ENCODE measurements around the gene FAM200B. TPM values are rescaled to one million over a fixed set of nuclear protein-coding genes. Genes with fewer than 3 reads are reported as not detected.

Gene FAM200B
- total RNA-seq, 2 donors from 2014 or later: 38.9 to 52.5 TPM

GRCh38 chr4:15711762-15712161 is 30.1 kb downstream of the FAM200B start:
- no peak for DNase-seq (ENCODE audit: low spot score)
- Histone ChIP-seq H3K27ac (no peak overlapping the region), H3K4me3 (no peak overlapping the region), H3K9me3 (no peaks in the 10 kb centered on the region), H3K4me1 (replicated peaks) (no peaks in the 10 kb centered on the region), H3K36me3 (no peaks in the 10 kb centered on the region), H3K27me3 (replicated peaks; ENCODE audit: insufficient read depth) (no peaks in the 10 kb centered on the region)
- no peak for TF ChIP-seq POLR2A (IDR thresholded peaks at IDR 0.05)
- no peak for TF ChIP-seq POLR2AphosphoS5 (IDR thresholded peaks at IDR 0.05)
- TF ChIP-seq, protein P1, sequence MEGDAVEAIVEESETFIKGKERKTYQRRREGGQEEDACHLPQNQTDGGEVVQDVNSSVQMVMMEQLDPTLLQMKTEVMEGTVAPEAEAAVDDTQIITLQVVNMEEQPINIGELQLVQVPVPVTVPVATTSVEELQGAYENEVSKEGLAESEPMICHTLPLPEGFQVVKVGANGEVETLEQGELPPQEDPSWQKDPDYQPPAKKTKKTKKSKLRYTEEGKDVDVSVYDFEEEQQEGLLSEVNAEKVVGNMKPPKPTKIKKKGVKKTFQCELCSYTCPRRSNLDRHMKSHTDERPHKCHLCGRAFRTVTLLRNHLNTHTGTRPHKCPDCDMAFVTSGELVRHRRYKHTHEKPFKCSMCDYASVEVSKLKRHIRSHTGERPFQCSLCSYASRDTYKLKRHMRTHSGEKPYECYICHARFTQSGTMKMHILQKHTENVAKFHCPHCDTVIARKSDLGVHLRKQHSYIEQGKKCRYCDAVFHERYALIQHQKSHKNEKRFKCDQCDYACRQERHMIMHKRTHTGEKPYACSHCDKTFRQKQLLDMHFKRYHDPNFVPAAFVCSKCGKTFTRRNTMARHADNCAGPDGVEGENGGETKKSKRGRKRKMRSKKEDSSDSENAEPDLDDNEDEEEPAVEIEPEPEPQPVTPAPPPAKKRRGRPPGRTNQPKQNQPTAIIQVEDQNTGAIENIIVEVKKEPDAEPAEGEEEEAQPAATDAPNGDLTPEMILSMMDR (IDR thresholded peaks at IDR 0.05): no peak
- intact Hi-C loops (cut with DNase I): no loop called here
- 94% methylated on average over 2 of the region's 2 CpGs for WGBS

GRCh38 chr4:15712214-15712613 is 30.6 kb downstream of the FAM200B start:
- H3K4me3 ChIP-seq: no peak overlapping the region
- no peaks in the 10 kb centered on the region for H3K36me3 ChIP-seq
- H3K9me3 ChIP-seq: no peaks in the 10 kb centered on the region
- no peak overlapping the region for H3K27ac ChIP-seq
- no peak for TF ChIP-seq POLR2AphosphoS5 (IDR thresholded peaks at IDR 0.05)
- TF ChIP-seq, protein P1 (IDR thresholded peaks at IDR 0.05): no peak
- TF ChIP-seq POLR2A (IDR thresholded peaks at IDR 0.05): no peak
- intact Hi-C loops (cut with DNase I): no loop called here
- H3K27me3 ChIP-seq (replicated peaks; ENCODE audit: insufficient read depth): no peaks in the 10 kb centered on the region
- no peak for DNase-seq (ENCODE audit: low spot score)
- 96% methylated on average over 1 of the region's 1 CpG for WGBS
- H3K4me1 ChIP-seq (replicated peaks): no peaks in the 10 kb centered on the region

GRCh38 chr4:15714141-15714540 is 32.5 kb downstream of the FAM200B start:
- no peak overlapping the region for H3K4me3 ChIP-seq
- WGBS: 83% methylated on average over 1 of the region's 1 CpG
- no peaks in the 10 kb centered on the region for H3K36me3 ChIP-seq
- H3K27ac ChIP-seq: no peak overlapping the region
- TF ChIP-seq POLR2AphosphoS5 (IDR thresholded peaks at IDR 0.05) (no peak), POLR2A (IDR thresholded peaks at IDR 0.05) (no peak)
- TF ChIP-seq, protein P1 (IDR thresholded peaks at IDR 0.05): no peak
- H3K27me3 ChIP-seq (replicated peaks; ENCODE audit: insufficient read depth): no peaks in the 10 kb centered on the region
- intact Hi-C loops (cut with DNase I): no loop called here
- H3K9me3 ChIP-seq: no peaks in the 10 kb centered on the region
- DNase-seq (ENCODE audit: low spot score): no peak
- no peaks in the 10 kb centered on the region for H3K4me1 ChIP-seq (replicated peaks)

DNA sequence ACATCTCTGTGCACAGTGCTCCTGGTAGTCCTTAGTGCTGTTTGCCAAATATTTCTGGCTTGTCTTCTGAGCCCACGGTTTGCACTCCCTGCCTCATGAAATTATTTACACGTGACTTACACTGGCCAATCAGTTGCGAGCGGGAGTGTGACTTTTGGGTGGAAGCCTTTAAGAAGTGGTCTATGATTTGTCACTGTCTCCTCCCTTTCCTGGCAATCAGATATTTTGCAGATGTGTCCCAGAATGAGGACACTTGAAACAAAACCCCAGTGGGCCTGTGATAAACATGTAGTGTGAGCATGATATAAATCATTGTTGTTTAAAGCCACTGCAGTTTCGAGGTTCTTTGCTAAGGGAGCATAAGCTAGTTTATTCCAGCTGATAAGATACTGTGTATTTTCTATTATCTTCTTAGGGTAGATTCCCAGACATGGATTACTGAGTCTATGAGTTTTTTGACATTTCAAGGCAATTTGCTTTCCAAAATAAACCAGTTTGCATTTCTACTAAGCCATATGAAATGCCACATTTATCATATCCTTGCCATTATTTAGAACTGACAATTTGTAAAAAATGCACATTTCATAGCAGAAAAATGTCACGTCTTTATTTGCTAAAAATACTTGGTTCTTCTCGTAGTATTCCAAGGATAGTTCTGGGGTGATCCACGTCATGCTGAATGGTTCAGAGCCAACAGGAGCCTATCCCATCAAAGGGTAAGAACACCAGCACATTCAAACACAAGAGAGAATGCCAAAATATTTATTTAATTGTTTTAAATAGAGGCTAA is 33.2 kb downstream of the FAM200B start:
- Histone ChIP-seq H3K4me1 (replicated peaks) (no peaks in the 10 kb centered on the region), H3K27me3 (replicated peaks; ENCODE audit: insufficient read depth) (no peaks in the 10 kb centered on the region), H3K4me3 (no peak overlapping the region), H3K9me3 (no peaks in the 10 kb centered on the region), H3K27ac (no peak overlapping the region), H3K36me3 (no peaks in the 10 kb centered on the region)
- intact Hi-C loops (cut with DNase I): no loop called here
- DNase-seq (ENCODE audit: low spot score): no peak
- 63% methylated on average over 8 of the region's 8 CpGs for WGBS
- no peak for TF ChIP-seq POLR2AphosphoS5 (IDR thresholded peaks at IDR 0.05)
- TF ChIP-seq POLR2A (IDR thresholded peaks at IDR 0.05): no peak
- TF ChIP-seq, protein P1 (IDR thresholded peaks at IDR 0.05): no peak

DNA sequence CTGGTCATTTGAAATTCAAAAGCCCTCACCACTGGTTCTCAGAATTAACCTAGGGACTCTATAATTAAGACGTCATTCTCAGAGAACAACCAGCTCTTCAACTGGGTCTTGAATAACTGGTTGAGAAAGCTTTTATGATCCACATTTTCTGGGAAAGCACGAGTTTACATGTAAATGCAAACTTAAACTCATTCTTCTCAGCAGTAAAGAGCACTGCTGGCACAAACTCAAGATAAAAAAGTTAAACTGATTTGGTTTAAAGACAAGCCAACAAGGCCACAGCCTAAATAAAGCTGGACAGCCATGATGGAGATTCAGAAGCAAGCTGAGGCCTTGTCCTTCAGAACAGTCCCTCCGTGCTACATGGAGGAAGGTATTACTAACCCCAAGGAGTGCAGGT is 34.5 kb downstream of the FAM200B start:
- Histone ChIP-seq H3K27me3 (replicated peaks; ENCODE audit: insufficient read depth) (no peaks in the 10 kb centered on the region), H3K4me3 (no peak overlapping the region), H3K9me3 (no peaks in the 10 kb centered on the region), H3K36me3 (no peaks in the 10 kb centered on the region), H3K27ac (no peak overlapping the region), H3K4me1 (replicated peaks) (no peaks in the 10 kb centered on the region)
- TF ChIP-seq POLR2AphosphoS5 (IDR thresholded peaks at IDR 0.05) (no peak), POLR2A (IDR thresholded peaks at IDR 0.05) (no peak)
- TF ChIP-seq, protein P1 (IDR thresholded peaks at IDR 0.05): no peak
- 55% methylated on average over 3 of the region's 3 CpGs for WGBS
- intact Hi-C loops (cut with DNase I): no loop called here
- DNase-seq (ENCODE audit: low spot score): no peak
